HepG2 (cell line): ENCODE data around the gene RPA1. TPM values are rescaled to one million over a fixed set of nuclear protein-coding genes. Genes with fewer than 3 reads are reported as not detected.

Experiments
- AGO1 ChIP-seq: fragments of 200-400 bp; formaldehyde crosslinking; IDR thresholded peaks from 2 replicates; pipeline ENCODE4 v1.6.1; 2017; ENCODE audit warnings: mild to moderate bottlenecking, low read depth, low read length, moderate library complexity; ENCODE audit not compliant: poor library complexity, severe bottlenecking
- BORCS8-MEF2B ChIP-seq: sonication (generic); formaldehyde crosslinking; IDR thresholded peaks from 2 replicates; pipeline ENCODE4 v1.8.0; 2022; ENCODE audit warnings: mild to moderate bottlenecking, missing genetic modification reagents
- CHD2 ChIP-seq: IDR thresholded peaks from 2 replicates; pipeline ENCODE4 v1.6.1; 2011; ENCODE audit warnings: low read depth, low read length, improper control_type of control experiment
- CREB1 ChIP-seq, 2 experiments: fragments of 450-650 bp in 1 of 2; IDR thresholded peaks; 2 replicates each; pipeline ENCODE4 v1.6.1; 2016 to 2017; ENCODE audit warnings: control low read depth in 1 of 2, mild to moderate bottlenecking in 1 of 2, missing compliant biosample characterization in 1 of 2, missing genetic modification characterization in 1 of 2
- GTF3A ChIP-seq: sonication (generic); formaldehyde crosslinking; conservative IDR thresholded peaks from 2 replicates; pipeline ENCODE4 v1.4.0; 2020; ENCODE audit warnings: mild to moderate bottlenecking, missing genetic modification reagents
- KLF16 ChIP-seq, 2 experiments: sonication (generic) in 1 of 2; formaldehyde crosslinking in 1 of 2; IDR thresholded peaks; 2 replicates each; pipeline versions ENCODE4 v1.6.1 to v1.8.0; 2016 to 2023; ENCODE audit warnings: missing genetic modification reagents in 2 of 2, missing compliant biosample characterization in 1 of 2
- PHB2 ChIP-seq: fragments of 450-650 bp; IDR thresholded peaks from 2 replicates; pipeline ENCODE4 v1.6.1; 2018; ENCODE audit not compliant: partially characterized antibody
- RBM22 ChIP-seq: fragments of 200-400 bp; formaldehyde crosslinking; optimal IDR thresholded peaks from 2 replicates; pipeline ENCODE3; 2017; ENCODE audit warnings: mild to moderate bottlenecking, low read length, moderate library complexity
- SP140L ChIP-seq: sonication (generic); formaldehyde crosslinking; IDR thresholded peaks from 2 replicates; pipeline ENCODE4 v1.4.0; 2020; ENCODE audit warnings: missing genetic modification reagents, borderline replicate concordance
- SP4 ChIP-seq: sonication (generic); formaldehyde crosslinking; IDR thresholded peaks from 2 replicates; pipeline ENCODE4 v1.8.1; 2023; ENCODE audit warnings: mild to moderate bottlenecking, missing genetic modification reagents
- ZNF891 ChIP-seq: sonication (generic); formaldehyde crosslinking; IDR thresholded peaks from 2 replicates; pipeline ENCODE4 v1.5.0; 2020; ENCODE audit warnings: mild to moderate bottlenecking, missing genetic modification reagents
- polyA plus RNA-seq, 8 experiments: library from polyadenylated mRNA; depleted of rRNA in 3 of 8; stranded (reverse) in 7 of 8; unstranded in 1 of 8; fragments of >200 nt; fragmentation: Illumina TruSeq in 4 of 8; extraction: Trizol in 4 of 8; gene quantifications; 2 replicates each; pipeline versions ENCODE4 v1.2.1 to v1.2.3, GENCODE V29; 2011 to 2016; ENCODE audit warnings: low read depth in 4 of 8, missing spikeins in 1 of 8, mixed read lengths in 1 of 8; ENCODE audit not compliant: insufficient read depth in 1 of 8
- total RNA-seq, 5 experiments: library from RNA; depleted of rRNA; stranded (reverse); fragments of >200 nt; fragmentation: Illumina TruSeq; extraction: Trizol; gene quantifications; 2 replicates each; pipeline ENCODE4 v1.2.3, GENCODE V29; 2016; ENCODE audit warnings: low read depth in 1 of 5
- TF ChIP-seq, protein P1 (sequence below): sonication (generic); formaldehyde crosslinking; IDR thresholded peaks from 2 replicates; pipeline ENCODE4 v1.5.1; 2020; ENCODE audit warnings: mild to moderate bottlenecking, missing genetic modification reagents, borderline replicate concordance
- TF ChIP-seq, protein P2 (sequence below): sonication (generic); formaldehyde crosslinking; IDR thresholded peaks from 2 replicates; pipeline ENCODE4 v1.4.0; 2020; ENCODE audit warnings: mild to moderate bottlenecking, missing genetic modification reagents
- TF ChIP-seq, protein P3 (sequence below): IDR thresholded peaks from 2 replicates; pipeline ENCODE4 v1.6.1; 2016; ENCODE audit warnings: missing biosample characterization, missing genetic modification reagents, low read depth
- TF ChIP-seq, protein P4 (sequence below): sonication (generic); formaldehyde crosslinking; IDR thresholded peaks from 2 replicates; pipeline ENCODE4 v1.4.0; 2020; ENCODE audit warnings: missing genetic modification reagents

The RPA1 gene
- total and polyA plus RNA-seq, 2 of the 13 experiments (the other 11 are each of a cell fraction or from before 2014, with no cell fraction given): 13.9 to 37.6 TPM

DNA sequence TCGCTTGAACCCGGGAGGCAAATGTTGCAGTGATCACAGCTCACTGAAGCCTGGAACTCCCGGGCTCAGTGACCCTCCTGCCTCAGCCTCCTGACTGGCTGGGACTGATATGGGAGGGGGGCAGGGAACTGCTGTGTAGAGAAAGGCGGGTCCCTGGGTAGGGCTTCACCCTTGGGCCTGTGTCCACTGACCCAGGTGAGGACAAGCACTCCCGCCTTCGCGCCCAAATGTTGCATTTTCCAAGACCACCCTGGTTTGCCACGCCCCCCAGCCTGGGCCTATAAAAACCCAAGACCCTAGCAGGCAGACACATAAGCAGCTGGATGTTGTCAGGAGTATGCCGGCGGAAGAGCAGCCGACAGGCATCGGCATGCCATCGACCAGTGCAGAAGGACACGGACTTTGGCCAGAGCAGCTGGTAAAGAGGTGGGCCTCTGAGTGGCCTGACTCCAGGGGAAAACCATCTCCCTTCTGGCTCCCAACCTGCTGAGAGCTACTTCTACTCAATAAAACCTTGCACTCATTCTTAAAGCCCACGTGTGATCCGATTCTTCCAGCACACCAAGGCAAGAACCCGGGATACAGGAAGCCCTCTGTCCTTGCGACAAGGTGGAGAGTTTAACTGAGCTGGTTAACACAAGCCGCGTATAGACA, 19.2 kb upstream of the RPA1 start (continued):
- no peak for TF ChIP-seq PHB2
- TF ChIP-seq CHD2: no peak
- TF ChIP-seq AGO1: no peak
- no peak for TF ChIP-seq RBM22
- no peak; the same call in 1 of the 2 replicates for TF ChIP-seq SP4 (CRISPR knock-in tag)
- TF ChIP-seq, protein P1, sequence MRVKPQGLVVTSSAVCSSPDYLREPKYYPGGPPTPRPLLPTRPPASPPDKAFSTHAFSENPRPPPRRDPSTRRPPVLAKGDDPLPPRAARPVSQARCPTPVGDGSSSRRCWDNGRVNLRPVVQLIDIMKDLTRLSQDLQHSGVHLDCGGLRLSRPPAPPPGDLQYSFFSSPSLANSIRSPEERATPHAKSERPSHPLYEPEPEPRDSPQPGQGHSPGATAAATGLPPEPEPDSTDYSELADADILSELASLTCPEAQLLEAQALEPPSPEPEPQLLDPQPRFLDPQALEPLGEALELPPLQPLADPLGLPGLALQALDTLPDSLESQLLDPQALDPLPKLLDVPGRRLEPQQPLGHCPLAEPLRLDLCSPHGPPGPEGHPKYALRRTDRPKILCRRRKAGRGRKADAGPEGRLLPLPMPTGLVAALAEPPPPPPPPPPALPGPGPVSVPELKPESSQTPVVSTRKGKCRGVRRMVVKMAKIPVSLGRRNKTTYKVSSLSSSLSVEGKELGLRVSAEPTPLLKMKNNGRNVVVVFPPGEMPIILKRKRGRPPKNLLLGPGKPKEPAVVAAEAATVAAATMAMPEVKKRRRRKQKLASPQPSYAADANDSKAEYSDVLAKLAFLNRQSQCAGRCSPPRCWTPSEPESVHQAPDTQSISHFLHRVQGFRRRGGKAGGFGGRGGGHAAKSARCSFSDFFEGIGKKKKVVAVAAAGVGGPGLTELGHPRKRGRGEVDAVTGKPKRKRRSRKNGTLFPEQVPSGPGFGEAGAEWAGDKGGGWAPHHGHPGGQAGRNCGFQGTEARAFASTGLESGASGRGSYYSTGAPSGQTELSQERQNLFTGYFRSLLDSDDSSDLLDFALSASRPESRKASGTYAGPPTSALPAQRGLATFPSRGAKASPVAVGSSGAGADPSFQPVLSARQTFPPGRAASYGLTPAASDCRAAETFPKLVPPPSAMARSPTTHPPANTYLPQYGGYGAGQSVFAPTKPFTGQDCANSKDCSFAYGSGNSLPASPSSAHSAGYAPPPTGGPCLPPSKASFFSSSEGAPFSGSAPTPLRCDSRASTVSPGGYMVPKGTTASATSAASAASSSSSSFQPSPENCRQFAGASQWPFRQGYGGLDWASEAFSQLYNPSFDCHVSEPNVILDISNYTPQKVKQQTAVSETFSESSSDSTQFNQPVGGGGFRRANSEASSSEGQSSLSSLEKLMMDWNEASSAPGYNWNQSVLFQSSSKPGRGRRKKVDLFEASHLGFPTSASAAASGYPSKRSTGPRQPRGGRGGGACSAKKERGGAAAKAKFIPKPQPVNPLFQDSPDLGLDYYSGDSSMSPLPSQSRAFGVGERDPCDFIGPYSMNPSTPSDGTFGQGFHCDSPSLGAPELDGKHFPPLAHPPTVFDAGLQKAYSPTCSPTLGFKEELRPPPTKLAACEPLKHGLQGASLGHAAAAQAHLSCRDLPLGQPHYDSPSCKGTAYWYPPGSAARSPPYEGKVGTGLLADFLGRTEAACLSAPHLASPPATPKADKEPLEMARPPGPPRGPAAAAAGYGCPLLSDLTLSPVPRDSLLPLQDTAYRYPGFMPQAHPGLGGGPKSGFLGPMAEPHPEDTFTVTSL (CRISPR knock-in tag): peak; percentile 86
- 0 out of 2 replicates have a peak, but pooled peaks have one; percentile 46 for TF ChIP-seq ZNF891 (CRISPR knock-in tag)
- TF ChIP-seq GTF3A (CRISPR knock-in tag): no peak
- TF ChIP-seq, protein P2, sequence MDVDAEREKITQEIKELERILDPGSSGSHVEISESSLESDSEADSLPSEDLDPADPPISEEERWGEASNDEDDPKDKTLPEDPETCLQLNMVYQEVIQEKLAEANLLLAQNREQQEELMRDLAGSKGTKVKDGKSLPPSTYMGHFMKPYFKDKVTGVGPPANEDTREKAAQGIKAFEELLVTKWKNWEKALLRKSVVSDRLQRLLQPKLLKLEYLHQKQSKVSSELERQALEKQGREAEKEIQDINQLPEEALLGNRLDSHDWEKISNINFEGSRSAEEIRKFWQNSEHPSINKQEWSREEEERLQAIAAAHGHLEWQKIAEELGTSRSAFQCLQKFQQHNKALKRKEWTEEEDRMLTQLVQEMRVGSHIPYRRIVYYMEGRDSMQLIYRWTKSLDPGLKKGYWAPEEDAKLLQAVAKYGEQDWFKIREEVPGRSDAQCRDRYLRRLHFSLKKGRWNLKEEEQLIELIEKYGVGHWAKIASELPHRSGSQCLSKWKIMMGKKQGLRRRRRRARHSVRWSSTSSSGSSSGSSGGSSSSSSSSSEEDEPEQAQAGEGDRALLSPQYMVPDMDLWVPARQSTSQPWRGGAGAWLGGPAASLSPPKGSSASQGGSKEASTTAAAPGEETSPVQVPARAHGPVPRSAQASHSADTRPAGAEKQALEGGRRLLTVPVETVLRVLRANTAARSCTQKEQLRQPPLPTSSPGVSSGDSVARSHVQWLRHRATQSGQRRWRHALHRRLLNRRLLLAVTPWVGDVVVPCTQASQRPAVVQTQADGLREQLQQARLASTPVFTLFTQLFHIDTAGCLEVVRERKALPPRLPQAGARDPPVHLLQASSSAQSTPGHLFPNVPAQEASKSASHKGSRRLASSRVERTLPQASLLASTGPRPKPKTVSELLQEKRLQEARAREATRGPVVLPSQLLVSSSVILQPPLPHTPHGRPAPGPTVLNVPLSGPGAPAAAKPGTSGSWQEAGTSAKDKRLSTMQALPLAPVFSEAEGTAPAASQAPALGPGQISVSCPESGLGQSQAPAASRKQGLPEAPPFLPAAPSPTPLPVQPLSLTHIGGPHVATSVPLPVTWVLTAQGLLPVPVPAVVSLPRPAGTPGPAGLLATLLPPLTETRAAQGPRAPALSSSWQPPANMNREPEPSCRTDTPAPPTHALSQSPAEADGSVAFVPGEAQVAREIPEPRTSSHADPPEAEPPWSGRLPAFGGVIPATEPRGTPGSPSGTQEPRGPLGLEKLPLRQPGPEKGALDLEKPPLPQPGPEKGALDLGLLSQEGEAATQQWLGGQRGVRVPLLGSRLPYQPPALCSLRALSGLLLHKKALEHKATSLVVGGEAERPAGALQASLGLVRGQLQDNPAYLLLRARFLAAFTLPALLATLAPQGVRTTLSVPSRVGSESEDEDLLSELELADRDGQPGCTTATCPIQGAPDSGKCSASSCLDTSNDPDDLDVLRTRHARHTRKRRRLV: peak; percentile 42; the same call in 1 of the 2 replicates
- TF ChIP-seq, protein P3, sequence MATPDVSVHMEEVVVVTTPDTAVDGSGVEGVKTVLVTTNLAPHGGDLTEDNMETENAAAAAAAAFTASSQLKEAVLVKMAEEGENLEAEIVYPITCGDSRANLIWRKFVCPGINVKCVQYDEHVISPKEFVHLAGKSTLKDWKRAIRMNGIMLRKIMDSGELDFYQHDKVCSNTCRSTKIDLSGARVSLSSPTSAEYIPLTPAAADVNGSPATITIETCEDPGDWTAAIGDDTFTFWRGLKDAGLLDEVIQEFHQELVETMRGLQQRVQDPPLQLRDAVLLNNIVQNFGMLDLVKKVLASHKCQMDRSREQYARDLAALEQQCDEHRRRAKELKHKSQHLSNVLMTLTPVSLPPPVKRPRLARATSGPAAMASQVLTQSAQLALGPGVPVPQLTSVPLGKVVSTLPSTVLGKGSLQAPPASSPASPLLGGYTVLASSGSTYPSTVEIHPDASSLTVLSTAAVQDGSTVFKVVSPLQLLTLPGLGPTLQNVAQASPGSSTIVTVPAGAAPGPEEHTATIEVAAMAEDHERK (CRISPR knock-in tag): no peak
- TF ChIP-seq, protein P4, sequence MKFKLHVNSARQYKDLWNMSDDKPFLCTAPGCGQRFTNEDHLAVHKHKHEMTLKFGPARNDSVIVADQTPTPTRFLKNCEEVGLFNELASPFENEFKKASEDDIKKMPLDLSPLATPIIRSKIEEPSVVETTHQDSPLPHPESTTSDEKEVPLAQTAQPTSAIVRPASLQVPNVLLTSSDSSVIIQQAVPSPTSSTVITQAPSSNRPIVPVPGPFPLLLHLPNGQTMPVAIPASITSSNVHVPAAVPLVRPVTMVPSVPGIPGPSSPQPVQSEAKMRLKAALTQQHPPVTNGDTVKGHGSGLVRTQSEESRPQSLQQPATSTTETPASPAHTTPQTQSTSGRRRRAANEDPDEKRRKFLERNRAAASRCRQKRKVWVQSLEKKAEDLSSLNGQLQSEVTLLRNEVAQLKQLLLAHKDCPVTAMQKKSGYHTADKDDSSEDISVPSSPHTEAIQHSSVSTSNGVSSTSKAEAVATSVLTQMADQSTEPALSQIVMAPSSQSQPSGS (CRISPR knock-in tag): peak; percentile 85
- TF ChIP-seq BORCS8-MEF2B (CRISPR knock-in tag): peak; percentile 83
- TF ChIP-seq SP140L (CRISPR knock-in tag): no peak; the same call in 1 of the 2 replicates
- TF ChIP-seq KLF16 (CRISPR knock-in tag; IDR thresholded peaks at IDR 0.05): peak in 1 of 2 experiments; percentile 78; a peak in 2 of 4 replicates
- TF ChIP-seq CREB1 (IDR thresholded peaks at IDR 0.05): no peak
- peak; percentile 61; the same call in 1 of the 2 replicates for TF ChIP-seq CREB1 (CRISPR knock-in tag; IDR thresholded peaks at IDR 0.05)
